Uterus (tissue), 4 donors: ENCODE data around the gene SF1. TPM values are rescaled to one million over a fixed set of nuclear protein-coding genes. Genes with fewer than 3 reads are reported as not detected.

ENCODE experiments used
- DNase-seq, 2 donors: peaks; one replicate each; pipeline ENCODE4 v3.0.0-alpha.2; 2019 to 2020
- H3K27ac ChIP-seq, 2 donors: fragments of 200-600 bp; sonication (generic); 1 replicate in 1 of 2; 2 replicates in 1 of 2; pipeline ENCODE4 v1.5.1; 2016 to 2018
- H3K27me3 ChIP-seq, 2 donors: fragments of 200-600 bp; sonication (generic); one replicate each; pipeline ENCODE4 v1.5.1; 2018 to 2019; ENCODE audit warnings: control low read depth in 1 of 2
- H3K36me3 ChIP-seq, 2 donors: fragments of 200-600 bp; sonication (generic); one replicate each; pipeline ENCODE4 v1.5.1; 2019; ENCODE audit warnings: control low read depth in 1 of 2
- H3K4me1 ChIP-seq, 2 donors: fragments of 200-600 bp; sonication (generic); one replicate each; pipeline ENCODE4 v1.5.1; 2018 to 2019; ENCODE audit warnings: control low read depth in 1 of 2
- H3K4me3 ChIP-seq, 2 donors: fragments of 200-600 bp; sonication (generic); 1 replicate in 1 of 2; 2 replicates in 1 of 2; pipeline ENCODE4 v1.5.1; 2018 to 2019; ENCODE audit warnings: mild to moderate bottlenecking in 1 of 2
- H3K9me3 ChIP-seq, 2 donors: fragments of 200-600 bp; sonication (generic); one replicate each; pipeline ENCODE4 v1.5.1; 2019; ENCODE audit warnings: control low read depth in 1 of 2
- CTCF ChIP-seq, 4 experiments: fragments of 200-600 bp in 2 of 4; fragments of 450-650 bp in 2 of 4; sonication (generic) in 2 of 4; IDR thresholded peaks; one replicate each; pipeline ENCODE4 v1.5.1; 2016 to 2019; ENCODE audit warnings: antibody characterized with exemption in 4 of 4, mild to moderate bottlenecking in 2 of 4, moderate library complexity in 1 of 4
- POLR2A ChIP-seq, 2 donors: fragments of 450-650 bp; IDR thresholded peaks; one replicate each; pipeline ENCODE4 v1.6.1; 2016; ENCODE audit warnings: antibody characterized with exemption in 2 of 2, mild to moderate bottlenecking in 1 of 2, moderate library complexity in 1 of 2
- intact Hi-C: fragments of 100-400 bp; cut with DNase I; formaldehyde crosslinking; loops from one replicate; pipeline ENCODE4 v1.15.1; 2023; ENCODE audit warnings: low total_unique reads
- total RNA-seq, 4 donors: library from RNA; depleted of rRNA in 3 of 4; stranded (reverse); fragments of >200 nt in 3 of 4; gene quantifications; one replicate each; pipeline versions ENCODE4 v1.1.0 to v1.2.4, GENCODE V29; 2014 to 2023
- donor health status: DM: yes; HTN: yes; CAD: no.

Gene SF1
- total RNA-seq, 4 donors from 2014 or later = 62.0 to 374 (median 219) TPM

DNA sequence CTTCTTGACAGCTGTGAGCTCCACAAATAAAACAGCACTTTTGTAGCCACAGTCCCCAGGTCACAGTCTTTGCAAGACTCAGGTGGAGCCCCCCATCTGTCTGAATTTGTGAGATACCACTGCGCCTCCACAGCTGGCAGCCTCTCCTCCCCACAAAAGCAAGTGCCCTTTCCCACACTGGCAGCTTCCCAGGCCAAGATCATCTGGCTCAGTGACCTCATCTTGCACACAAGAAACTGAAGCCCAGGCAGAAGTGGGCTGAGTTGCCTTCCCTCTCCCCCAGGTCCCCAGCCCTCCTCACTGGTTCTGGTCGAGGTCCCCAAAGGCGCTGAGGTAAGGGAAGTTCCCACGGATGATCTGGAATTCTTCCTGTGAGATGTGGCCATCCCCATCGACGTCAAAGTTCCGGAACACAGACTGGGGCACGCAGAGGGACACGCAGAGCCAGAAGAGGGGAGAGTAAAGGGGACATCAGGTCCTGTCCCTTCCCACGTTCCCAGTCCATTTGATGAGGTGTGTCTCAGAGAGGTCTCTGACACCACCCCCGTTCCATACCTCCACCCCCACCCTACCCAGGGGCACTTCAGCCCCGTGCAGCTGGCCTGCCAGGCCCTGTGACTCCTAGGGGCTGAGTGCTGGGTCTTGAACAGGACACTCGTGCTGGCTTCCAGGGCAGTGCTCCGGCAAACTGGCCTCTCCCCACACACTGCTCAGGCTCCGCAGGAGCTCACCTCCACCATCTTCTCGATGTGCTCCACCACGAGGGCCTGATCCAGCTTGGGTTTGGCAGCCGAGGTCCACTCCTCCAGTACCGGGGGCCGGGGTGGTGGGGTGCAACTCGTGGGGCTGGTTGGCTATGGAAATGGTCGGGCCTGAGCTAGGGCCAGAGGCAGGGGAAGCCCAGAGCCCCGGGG lies 43.3 kb downstream of the SF1 start:
- no peaks in the 10 kb centered on the region for H3K4me1 ChIP-seq
- TF ChIP-seq CTCF (IDR thresholded peaks at IDR 0.05) (no peak), POLR2A (IDR thresholded peaks at IDR 0.05) (no peak)
- no peak overlapping the region for H3K27ac ChIP-seq
- H3K36me3 ChIP-seq = no peaks in the 10 kb centered on the region
- DNase-seq = no peak
- H3K4me3 ChIP-seq = no peak overlapping the region
- intact Hi-C loops = no loop called here
- no peaks in the 10 kb centered on the region for H3K9me3 ChIP-seq
- no peaks in the 10 kb centered on the region for H3K27me3 ChIP-seq

- Histone ChIP-seq H3K36me3 (no peaks in the 10 kb centered on the region), H3K4me1 (no peaks in the 10 kb centered on the region), H3K4me3 (no peak overlapping the region), H3K27ac (no peak overlapping the region), H3K27me3 (no peaks in the 10 kb centered on the region), H3K9me3 (no peaks in the 10 kb centered on the region)
- intact Hi-C loops = no loop called here
- TF ChIP-seq CTCF (IDR thresholded peaks at IDR 0.05) (no peak), POLR2A (IDR thresholded peaks at IDR 0.05) (no peak)
- DNase-seq = no peak
These were observed 46.7 kb downstream of the SF1 start for GRCh38 chr11:64731601-64732000.

DNA sequence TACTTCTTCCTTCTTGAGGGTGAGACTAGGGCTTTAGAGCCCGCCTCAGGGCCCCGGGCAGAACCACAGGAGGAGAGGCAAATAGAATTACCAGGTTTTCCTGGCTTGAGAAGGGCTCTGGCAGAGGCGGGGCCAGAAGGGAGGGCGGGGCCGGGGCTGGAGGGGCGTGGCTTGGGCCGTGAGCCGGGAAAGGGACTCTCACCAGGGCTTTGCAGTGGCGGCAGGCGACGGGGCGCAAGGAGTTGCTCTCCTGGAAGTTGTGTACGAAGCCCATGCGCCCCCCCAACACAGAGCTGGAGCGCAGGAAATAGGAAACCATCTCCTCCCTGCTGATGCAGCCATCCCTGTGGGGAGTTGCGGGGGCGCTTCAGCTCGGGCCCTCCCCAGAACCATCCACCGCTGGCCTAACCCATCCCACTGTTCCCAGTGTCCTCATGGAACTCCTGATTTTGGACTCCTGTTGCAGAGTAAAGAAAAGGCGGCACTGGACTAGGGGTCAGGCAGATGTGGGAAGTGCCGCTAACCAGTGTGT lies 48.4 kb downstream of the SF1 start:
- Histone ChIP-seq H3K4me3 (no peak overlapping the region), H3K9me3 (no peaks in the 10 kb centered on the region), H3K36me3 (no peaks in the 10 kb centered on the region), H3K27ac (no peak overlapping the region), H3K27me3 (no peaks in the 10 kb centered on the region), H3K4me1 (no peaks in the 10 kb centered on the region)
- intact Hi-C loops = no loop called here
- TF ChIP-seq CTCF (IDR thresholded peaks at IDR 0.05) (no peak), POLR2A (IDR thresholded peaks at IDR 0.05) (no peak)
- no peak for DNase-seq

DNA sequence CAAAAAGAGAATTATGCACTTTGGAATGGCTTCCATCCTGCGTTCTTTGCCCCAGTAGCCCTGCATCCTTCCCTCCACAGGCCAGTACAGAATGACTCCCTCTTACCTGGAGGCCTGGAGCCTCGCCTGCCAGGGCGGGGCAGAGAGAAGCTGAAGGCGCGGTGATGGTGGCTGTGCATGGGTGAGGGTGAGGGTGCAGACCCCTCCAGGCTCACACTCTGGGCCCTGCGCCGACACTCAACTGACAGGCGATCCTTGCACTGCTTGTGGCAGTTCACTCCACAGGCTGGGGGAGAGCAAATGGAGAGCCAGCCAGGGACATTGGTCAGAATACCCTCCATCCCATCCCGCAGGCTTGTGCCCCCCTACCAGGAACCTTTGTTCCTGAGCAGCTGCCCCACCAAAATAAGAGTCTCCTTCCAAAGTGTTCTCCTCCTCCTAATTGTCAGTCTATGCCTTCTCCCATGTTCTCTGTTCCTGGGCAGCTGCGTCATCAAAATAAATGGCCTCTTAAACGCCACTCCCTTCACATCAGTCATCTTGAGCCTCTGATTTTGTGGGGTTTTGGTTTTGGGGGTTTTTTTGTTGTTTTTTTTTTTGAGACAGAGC lies 49.5 kb downstream of the SF1 start:
- intact Hi-C loops = no loop called here
- TF ChIP-seq POLR2A (IDR thresholded peaks at IDR 0.05) (no peak), CTCF (IDR thresholded peaks at IDR 0.05) (no peak)
- H3K4me3 ChIP-seq = no peak overlapping the region
- H3K9me3 ChIP-seq = no peaks in the 10 kb centered on the region
- DNase-seq = no peak
- H3K27me3 ChIP-seq = no peaks in the 10 kb centered on the region
- H3K27ac ChIP-seq = no peak overlapping the region
- H3K36me3 ChIP-seq = no peaks in the 10 kb centered on the region
- H3K4me1 ChIP-seq = no peaks in the 10 kb centered on the region
